ENCODE results near the gene MRPS34.
"Not testable (repeated sequence)": the region's sequence is repeated elsewhere in the genome, so short reads cannot be mapped to it uniquely, and the experiment has no call there.

Gene MRPS34

GRCh38 chr16:1746693-1747195 lies 26.2 kb downstream of the MRPS34 start:
- no peak for DNase-seq

DNA sequence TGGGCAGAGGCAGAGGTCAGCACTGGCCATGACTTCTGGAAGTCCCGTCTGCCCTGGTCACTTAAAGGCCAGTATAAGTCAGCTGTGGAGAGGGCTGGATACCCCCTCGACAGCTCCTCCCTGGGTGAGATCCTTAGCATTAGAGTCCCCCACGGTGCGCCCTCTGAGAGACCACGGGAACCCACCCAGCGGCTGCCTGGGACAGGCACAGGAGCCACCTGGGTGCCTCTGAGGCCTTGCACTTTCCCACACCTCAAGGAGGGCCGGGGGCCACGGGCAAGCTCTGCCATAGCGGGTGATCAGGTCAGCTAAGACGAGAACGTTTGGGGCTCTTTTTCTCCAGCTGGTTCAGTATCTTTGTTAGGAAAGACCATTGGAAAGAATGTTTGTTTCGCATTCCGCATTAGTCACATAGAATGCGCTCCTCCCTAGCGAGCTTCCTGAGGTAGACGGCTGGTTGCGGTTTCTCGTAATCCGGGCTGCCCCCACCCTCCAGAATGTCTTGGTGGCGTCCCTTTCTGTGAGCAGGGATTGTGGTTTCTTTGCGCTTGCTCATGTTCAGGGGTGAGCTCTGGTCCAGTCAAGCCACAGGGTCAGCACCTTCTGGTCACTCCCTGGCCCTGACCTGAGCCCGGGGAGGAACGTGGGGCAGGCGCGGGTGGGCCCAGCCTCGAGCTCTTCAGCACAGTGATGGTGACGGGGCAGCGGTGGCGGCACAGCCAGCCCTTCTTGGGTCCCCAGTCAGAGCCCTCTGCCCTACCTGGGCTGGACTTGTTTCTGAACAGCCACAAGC lies 26.8 kb downstream of the MRPS34 start:
- no peak for DNase-seq

GRCh38 chr16:1745181-1745899 lies 27.6 kb downstream of the MRPS34 start:
- no peak for DNase-seq

GRCh38 chr16:1744338-1744840 lies 28.5 kb downstream of the MRPS34 start:
- DNase-seq = no peak

DNA sequence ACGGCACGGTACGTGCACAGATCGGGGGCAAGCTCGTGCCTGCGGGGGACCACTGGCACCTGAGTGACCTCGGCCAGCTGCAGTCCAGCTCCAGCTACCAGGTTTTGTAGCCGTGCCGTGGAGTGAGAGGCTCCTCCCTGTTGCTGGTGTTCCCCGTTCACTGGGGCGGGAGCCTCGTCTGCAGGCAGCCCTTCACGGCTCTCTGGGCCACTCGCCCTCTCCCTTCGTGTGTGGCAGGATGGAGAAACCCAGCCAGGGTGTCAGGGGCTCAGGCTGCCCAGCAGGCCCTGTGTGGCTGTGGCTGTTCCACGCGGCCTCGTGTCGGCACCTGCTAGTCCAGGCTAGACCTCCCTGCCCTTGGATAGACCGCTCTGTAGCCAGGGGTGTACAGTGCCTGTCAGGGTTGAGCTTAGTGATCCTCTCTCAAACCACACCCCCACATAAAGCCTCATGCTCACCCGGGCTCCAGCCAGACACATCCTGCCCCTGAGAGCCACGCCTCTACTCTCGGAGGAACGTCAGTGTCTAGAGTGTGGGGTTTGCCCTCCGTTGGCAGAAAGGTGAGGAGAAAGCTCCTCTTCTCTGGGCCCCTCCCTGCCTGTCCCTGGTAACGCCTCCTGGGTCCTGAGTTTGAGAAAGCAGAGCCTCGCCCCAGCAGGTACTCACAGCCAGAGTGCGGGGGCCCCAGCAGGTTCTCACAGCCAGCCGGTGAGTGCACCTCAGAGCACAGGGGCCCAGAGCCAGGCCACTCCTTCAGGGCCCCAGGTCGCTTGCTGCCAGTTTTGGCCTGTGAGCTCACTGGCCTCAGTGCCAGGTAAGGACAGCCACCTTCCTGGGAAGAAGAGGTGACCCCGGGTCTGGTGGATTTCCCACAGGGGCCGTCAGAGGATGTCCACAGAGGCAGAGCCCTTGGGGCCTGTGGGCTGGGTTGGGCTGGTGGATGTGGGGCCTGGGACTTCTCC lies 29.3 kb downstream of the MRPS34 start:
- DNase-seq = no peak

GRCh38 chr16:1741553-1742165 lies 31.3 kb downstream of the MRPS34 start:
- DNase-seq = no peak

- no peak for DNase-seq
Observed at GRCh38 chr16:1740781-1741490, 32.0 kb downstream of the MRPS34 start.

GRCh38 chr16:1740234-1740633 lies 32.7 kb downstream of the MRPS34 start:
- DNase-seq = no peak

DNA sequence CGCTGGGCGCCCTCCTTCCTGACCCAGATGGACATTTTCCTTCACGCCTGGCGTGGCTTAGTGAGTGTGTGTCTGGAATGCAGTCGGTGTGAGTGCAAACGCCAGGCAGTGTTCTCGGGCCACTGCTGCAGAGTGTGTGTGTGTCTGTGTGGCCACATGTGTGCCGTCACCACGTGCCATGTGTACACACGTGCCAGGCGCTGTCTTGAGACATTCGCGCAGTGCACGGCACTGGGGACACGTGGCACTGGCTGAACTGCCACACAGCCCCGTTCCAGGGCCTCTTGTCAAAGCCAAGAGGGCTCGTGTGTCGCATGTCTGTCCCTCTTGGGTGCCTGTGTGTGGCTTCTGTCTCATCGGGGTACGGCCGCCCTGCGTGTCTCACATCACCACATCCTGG lies 38.1 kb downstream of the MRPS34 start:
- DNase-seq = no peak

DNA sequence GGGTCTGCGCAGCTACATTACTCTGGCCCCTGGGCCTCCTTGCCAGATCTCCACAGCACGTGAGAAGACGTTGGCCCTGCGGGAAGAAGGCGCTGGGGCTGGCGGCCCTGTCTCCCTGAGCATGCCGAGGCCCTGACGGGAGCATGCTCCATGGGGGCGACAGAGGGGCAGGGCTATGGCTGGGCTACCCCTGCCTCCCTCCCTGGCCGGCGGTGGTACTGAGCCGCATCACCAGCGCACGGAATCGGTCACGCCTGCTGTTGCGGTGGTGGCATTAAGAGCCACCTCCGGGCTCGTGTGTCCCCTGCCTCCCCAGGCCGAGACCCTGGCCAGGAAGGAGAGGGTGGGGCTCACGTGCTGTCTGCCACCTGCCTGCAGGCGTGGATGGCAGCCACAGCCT lies 38.8 kb downstream of the MRPS34 start:
- DNase-seq = no peak

DNA sequence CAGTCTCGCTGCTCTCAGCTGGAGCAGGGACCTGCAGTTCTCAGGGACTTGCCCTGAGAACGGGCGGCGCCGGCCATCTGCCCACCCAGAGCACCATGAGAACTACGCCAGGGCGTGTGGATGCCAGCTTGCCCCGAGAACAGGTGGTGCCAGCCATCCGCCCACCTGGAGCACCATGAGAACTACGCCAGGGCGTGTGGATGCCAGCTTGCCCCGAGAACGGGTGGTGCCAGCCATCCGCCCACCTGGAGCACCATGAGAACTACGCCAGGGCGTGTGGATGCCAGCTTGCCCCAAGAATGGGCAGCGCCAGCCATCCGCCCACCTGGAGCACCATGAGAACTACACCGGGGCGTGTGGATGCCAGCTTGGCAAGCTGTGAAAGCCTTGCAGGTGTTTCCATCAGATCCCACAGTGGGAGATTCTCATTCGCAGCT lies 40.4 kb downstream of the MRPS34 start:
- not testable (repeated sequence) for DNase-seq

DNA sequence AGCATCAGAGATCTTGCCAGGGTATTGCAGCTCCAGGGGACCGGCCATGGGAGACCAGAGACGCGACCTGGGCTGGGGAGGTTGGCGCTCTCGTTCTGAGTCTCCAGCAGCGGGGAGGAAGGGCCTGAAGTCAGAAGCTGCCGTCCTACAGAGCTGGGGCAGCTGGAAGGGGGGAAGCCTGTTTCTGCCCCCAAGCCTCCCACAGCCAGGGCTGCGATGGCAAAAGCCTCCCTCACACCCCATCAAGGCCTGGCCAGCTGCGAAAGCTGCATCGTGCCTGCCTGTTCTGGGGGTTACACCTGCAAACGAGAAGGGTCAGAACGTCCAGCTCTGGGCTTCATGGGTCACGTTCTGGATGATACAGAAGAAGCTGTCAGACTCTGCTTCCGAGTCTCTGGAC lies 40.9 kb downstream of the MRPS34 start:
- DNase-seq = no peak

- no peak for DNase-seq
Observed at GRCh38 chr16:1731603-1732002, 41.3 kb downstream of the MRPS34 start.

GRCh38 chr16:1731073-1731472 lies 41.9 kb downstream of the MRPS34 start:
- no peak for DNase-seq

DNA sequence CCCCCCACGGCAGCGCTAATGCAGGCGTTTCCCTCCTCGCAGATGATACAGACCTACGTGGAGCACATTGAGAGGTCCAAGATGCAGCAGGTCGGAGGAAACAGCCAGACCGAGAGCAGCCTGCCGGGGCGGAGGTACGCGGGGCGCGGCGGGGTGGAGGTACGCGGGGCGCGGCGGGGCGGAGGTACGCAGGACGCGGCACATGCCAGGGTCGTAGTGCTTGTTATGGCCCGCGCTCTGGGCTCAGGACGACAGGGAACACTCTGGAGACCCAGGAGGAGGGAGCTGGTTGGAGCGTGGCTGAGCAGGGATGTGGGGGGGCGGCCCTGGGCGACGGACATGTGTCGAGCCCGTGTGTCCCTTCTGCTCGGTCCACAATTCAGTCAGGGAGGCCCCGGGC lies 43.5 kb downstream of the MRPS34 start:
- DNase-seq = no peak

- DNase-seq = no peak
Observed at GRCh38 chr16:1729026-1729425, 43.9 kb downstream of the MRPS34 start.

DNA sequence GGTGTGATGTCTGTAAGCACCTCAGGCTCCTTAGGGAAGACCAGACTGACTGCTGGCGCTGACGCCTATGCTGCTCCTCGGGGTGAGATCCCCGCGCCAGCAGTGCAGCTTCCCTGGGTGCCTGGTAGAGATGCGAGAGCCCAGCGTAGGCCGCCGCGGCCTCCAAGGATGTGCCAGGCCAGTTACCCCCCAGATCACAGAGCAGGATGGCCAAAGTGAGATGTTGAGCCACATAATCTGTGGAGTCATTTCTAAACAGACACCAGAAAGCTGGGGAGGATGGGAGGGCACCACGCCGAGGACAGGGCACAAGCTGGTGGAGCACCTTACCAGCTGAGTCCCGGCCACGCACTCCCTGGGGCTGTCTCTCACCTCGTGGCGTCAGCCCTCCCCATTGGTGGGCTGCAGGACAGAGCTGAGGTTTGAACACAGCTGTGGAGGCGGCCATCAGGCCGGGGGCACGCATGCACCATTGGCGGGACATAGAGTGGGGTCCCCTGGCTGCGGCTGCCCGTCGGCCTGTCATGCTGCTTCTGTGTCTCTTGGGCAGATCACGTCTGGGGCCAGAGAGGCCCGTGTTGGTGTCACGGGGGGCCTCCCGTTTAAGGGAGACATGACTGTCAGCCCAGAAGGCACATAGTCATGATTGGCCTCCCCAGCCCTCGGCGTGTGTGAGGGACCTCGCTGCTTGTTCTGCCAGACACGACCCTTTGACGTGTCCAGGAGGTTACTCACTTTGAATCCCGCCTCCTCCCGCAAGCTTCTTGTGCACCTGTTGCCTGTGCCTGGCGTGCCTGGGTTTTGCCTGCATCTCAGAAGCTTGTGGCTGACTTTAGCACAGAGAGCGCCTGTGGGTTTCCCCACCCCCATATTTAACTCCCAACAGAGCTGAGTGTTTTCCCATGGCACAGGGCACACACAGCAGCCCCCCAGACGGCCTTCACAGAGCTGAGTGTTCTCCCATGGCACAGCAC lies 45.0 kb downstream of the MRPS34 start:
- DNase-seq = no peak

DNA sequence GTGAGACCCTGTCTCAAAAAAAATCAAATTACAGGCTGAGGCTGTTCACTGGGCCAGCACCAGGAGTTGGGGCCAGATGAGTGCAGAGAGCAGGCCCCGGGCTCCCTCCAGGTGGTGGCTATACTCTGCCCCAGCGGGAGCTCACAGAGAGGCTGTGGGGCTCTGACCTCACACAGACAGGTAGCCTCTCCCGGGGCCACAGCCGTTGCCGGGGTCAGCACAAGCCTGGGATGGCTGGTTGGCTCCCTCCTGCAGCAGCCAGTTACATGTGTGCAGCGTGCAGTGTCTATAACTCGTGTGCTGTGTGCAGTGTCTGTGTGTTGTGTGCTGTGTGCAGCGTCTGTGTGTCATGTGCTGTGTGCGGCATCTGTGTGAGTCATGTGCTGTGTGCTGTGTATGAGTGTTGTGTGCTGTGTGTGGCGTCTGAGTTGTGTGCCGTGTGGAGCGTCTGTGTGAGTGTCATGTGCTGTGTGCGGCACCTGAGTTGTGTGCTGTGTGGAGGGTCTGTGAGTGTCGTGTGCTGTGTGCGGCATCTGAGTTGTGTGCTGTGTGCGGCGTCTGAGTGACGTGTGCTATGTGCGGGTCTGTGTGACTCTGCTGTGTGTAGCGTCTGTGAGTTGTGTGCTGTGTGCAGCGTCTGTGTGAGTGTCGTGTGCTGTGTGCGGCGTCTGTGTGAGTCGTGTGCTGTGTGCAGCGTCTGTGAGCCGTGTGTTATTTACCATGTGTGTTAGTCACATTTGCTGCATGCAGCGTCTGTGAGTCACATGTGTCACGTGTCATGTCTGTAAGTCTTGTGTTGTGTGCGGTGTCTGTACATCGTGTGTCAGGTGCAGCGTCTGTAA lies 46.1 kb downstream of the MRPS34 start:
- no peak for DNase-seq

- DNase-seq = no peak
Observed at GRCh38 chr16:1724491-1724890, 48.4 kb downstream of the MRPS34 start.

All from activated effector memory CD4-positive, alpha-beta T cell treated with anti-CD3 and anti-CD28 coated beads, Interleukin-2, amount 50 U/mL, for 16 hours (primary cell).